ENCODE results near the gene RAB7B.
A peak's percentile ranks its signal among the peaks of the same experiment; 100 is the strongest.
"Not testable (repeated sequence)": the region's sequence is repeated elsewhere in the genome, so short reads cannot be mapped to it uniquely, and the experiment has no call there.

RAB7B gene

GRCh38 chr1:206002871-206003801 lies at the start of gene RAB7B:
Gene RAB7B, minus strand, starts transcription at chr1:206003395. Its CDS starts 9,260 bp downstream, at chr1:205994135.
- no peak for DNase-seq (ENCODE audit: low read depth in 2 of 2)

DNA sequence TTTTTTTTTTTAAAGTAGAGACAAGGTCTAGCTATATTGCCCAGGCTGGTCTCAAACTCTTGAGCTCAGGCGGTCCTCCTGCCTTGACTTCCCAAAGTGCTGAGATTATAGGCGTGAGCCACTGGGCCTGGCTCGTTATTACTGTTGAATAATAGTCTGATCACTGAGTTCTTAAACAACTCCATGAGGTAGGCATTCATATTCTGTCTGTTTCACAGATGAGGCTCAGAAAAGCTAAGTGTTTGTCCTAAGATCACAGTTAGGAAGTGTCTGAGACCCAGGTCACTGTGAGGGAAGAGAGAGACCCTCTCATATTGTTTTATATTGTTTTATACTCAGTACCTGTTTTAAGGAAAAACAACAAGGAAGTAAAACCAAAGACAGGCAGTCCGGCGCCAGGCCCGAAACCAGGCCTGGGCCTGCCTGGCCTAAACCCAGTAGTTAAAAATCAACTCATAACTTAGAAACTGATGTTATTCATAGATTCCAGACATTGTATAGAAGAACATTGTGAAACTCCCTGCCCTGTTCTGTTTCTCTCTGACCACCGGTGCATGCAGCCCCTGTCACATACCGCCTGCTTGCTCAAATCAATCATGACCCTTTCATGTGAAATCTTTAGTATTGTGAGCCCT lies 49.2 kb upstream of the RAB7B start:
- DNase-seq (ENCODE audit: low read depth in 2 of 2) = not testable (repeated sequence)

- peak; percentile 21 for DNase-seq (ENCODE audit: low read depth in 2 of 2)
These were observed 47.5 kb upstream of the RAB7B start for GRCh38 chr1:206050655-206051235.

- DNase-seq (ENCODE audit: low read depth in 2 of 2) = no peak
These were observed 46.9 kb upstream of the RAB7B start for GRCh38 chr1:206049919-206050600.

- DNase-seq (ENCODE audit: low read depth in 2 of 2) = no peak
These were observed 46.1 kb upstream of the RAB7B start for GRCh38 chr1:206049293-206049692.

DNA sequence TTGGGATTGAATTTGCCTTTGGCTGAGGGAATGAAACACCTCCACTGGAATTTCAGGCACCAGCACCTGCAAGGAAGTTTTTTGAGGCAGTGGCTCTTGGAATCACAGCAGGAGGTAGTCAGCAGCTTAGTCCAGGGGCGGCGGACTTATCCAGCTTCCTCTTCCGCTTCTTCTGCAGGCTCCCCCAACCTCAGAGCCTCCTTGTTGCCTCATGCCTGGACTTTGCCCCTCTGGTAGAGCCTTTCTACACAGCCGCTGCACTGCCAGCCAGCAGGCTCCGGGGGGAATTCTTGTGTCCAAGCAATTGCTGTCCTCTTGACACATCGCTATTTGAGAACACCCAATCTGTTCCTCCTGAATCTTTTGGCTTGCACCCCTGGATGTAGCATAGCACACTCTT lies 45.4 kb upstream of the RAB7B start:
- DNase-seq (ENCODE audit: low read depth in 2 of 2) = no peak

DNA sequence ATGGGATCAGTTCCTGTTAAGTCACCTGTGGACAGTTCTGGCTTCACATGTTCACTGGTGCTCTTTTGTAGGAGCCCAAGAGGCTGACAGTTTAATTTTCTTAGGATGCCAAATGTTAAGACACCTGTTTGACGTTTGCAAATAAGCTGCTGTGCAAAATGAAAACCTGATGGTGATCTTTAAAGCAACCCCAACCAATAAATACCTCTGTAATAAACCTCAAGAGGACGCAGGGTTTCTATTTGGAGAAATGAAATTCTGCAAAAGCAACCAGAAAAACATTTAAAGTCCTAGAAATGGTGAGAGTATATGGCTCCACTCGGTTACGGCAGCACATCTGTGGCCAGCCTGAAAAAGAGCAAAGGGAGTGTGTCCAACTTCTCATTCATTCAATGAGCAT lies 44.1 kb upstream of the RAB7B start:
- no peak for DNase-seq (ENCODE audit: low read depth in 2 of 2)

GRCh38 chr1:206041640-206042039 lies 38.4 kb upstream of the RAB7B start:
- DNase-seq (ENCODE audit: low read depth in 2 of 2) = no peak

DNA sequence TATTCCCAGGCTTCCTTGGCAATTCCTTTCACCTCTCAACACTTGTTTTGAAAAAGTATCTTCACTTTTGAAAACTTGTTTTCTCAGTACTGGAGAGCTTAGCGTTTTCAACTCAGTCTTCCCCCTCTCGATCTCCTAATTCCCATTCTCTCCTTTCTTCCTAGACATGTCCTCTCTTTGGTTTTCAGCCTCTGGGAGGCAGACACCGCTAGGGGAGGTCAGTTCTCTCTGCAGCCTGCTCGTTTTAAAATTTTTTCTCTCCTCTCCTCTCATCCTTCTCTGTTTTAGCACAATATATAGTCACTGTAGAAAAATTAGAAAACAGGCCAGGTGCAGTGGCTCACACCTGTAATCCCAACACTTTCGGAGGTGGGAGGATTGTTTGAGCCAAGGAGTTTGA lies 37.1 kb upstream of the RAB7B start:
- no peak for DNase-seq (ENCODE audit: low read depth in 2 of 2)

DNA sequence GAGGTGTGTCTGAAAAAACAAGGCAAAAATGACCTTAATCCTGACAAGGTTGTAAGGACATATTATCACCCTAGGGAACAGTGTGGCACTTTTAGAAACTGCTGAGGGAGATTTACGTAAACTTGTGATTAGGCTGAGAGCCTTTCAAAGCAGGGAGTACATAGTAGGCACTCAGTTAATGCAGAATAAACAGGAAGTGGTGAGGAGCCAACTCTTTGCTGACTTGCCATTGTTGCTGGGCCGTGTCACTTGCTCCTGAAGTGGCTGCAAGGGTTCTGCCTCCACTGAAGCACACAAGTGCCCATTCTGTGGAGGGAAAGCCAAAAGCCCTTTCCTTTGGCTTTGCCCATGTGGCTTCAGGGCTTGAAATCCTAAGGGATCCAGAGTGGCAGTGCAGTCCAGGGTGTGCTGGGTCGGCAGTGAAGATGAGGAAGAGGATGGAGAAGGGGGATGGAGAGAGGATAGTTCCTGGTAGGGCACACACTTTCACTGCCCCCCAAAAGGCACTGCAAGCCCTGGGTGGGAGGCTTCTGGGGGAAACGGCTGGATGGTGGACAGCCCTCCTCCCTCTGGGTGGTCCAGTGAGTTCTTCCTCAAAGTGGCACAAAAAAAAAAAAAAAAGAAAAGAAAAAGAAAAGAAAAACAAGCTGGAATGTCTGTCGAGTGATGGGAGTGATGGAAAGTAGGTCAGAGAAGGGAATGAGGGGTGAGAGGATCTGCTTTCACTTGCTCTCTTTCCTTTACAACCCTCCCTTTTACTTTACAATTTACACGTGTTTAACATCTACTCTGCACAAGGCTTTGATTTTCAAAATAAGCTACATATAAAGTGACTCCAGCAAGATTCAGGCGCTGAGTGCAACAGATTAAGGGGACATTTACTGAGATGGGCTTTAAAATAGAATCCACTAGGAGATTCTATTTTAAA lies 36.1 kb upstream of the RAB7B start:
- DNase-seq (ENCODE audit: low read depth in 2 of 2) = no peak

DNA sequence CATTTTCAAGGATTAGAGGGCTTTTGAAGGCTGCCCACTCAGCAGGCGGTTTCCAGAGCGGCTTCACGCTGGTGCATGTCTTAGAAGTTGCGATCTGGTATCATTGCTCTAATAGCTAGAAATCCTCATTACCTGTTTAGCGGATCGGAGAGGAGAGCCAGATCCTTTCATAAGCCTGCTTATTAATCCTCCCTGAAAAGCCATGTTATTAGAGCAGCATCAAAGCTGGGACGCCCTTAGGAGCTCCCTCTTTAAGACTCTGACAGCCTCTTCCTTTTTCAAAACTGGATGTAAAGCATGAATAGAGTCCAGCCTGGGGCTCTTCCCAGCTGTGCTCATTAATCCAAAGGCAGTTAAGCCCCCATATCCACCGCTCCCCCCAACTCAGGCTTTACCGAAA lies 34.4 kb upstream of the RAB7B start:
- no peak for DNase-seq (ENCODE audit: low read depth in 2 of 2)

- DNase-seq (ENCODE audit: low read depth in 2 of 2) = no peak
These were observed 33.7 kb upstream of the RAB7B start for GRCh38 chr1:206036663-206037455.

DNA sequence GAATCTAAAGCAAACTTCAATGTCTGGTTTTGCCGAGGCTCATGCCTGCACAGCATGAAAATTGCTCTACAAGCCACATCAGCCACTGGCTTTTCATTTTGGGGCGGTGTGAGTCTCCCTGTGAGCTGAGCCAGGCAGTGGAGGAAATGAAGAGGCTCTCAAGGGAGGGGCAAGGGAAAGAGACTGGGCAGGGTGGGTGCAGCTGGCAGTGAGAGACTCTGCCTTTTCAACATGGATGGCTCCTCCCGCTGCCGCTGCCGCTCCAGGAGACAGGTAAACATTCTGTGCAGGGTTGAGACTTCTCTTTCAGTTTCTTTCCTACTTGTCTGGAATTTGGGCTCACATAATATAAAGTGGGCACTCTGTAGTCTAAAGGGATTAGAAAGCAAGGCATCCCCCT lies 31.8 kb upstream of the RAB7B start:
- no peak for DNase-seq (ENCODE audit: low read depth in 2 of 2)

DNA sequence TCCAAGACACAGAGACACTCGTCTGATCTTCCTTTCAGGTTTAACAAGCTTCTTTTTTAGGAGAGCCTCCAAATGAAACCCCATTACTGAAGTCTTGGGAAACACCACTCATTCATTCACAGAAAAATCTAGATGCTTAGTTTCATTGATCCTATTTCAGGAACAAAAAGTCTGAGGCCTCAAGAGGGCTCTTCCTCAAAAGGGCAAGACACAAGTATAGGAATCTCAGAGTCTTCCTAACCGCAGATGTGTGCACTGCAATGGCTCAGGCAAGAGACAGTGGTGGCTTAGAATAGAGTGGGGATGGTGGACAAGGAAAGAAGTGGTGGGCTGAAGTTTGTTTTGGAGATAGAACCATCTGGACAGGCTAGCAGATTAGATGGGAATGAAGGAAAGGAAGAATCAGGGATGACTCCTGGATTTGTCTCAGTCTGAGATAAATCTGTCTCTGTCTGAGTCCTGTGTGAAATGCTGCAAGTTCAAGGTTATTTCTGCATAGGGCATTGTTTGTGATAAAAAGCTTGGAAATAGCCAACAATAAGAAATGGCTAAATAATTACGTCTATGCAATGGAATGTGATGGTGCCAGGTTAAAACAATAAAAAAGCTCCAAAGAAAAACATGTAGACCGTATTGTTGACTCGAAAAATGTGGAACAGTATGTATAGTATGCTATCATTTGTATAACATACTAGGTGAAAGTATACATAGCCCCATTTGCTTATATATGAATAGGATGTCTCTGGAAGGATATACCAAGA lies 29.4 kb upstream of the RAB7B start:
- no peak for DNase-seq (ENCODE audit: low read depth in 2 of 2)

DNA sequence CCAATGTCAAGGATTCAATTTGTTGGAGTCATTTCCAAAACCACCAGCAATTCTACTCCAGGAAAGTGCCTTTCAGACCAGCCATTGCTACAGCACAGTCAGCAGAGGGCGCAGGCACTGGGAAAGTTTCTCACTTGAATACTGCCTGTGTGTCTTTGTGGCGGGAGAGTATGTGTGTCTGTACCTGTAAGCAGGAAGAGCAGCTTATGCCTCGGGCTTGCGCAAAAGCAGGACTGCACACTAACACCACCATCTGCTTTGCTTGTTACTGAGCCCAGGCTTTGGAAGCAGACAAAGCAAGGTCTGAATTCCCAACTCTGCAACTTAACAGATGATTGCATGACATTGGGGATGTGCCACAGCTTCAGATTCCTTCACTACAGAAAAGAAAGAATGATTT lies 27.5 kb upstream of the RAB7B start:
- DNase-seq (ENCODE audit: low read depth in 2 of 2) = peak; percentile 43 to 58

GRCh38 chr1:206030191-206030590 lies 27.0 kb upstream of the RAB7B start:
- DNase-seq (ENCODE audit: low read depth in 2 of 2) = no peak

DNA sequence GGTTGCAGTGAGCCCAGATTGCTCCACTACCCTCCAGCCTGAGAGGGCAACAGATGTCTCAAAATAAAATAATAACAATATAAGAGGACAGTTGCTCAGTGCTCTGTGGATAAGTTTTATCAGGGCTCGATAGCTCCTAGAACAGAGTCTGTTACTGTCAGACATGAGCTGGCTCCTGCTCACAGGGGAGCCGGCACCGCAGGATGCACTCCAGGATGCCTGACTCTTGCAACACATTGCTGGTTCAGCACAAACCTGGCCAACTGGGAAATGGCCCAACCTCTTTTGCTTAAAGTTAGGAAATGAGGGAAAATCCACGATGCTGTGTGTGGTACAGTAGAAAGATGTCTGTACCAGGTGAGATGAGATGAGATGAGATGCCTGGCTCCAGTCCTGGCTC lies 26.3 kb upstream of the RAB7B start:
- no peak for DNase-seq (ENCODE audit: low read depth in 2 of 2)

DNA sequence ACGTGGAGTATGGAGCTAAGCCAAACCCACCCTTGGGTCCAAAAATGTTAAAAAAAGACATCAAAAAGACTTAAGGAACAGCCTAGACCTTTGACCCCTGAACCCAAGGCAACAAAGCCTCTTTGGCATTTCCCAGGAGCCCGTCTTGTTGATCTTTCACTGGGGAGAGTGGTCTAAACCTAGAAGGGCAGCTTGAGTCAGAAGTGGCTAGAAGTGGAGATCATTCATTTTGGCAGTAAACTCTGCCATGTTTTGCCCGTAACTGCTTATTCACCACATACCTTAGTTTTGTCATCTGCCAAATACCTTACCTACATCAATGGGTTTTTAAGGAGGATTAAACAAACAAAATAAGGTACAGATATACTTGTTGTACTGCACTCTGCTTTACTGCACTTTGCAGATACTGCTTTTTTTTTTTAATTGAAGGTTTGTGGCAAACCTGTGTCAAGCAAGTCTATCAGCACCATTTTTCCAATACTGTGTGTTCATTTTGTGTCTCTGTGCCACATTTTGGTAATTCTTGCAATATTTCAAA lies 22.2 kb upstream of the RAB7B start:
- DNase-seq (ENCODE audit: low read depth in 2 of 2) = no peak

GRCh38 chr1:206023695-206024094 lies 20.5 kb upstream of the RAB7B start, which contains the start of gene CTSE:
Gene CTSE, minus strand, starts transcription at chr1:206023895. Its CDS starts 104 bp downstream, at chr1:206023791.
- DNase-seq (ENCODE audit: low read depth in 2 of 2) = no peak

Data from stimulated activated CD4-positive, alpha-beta T cell treated with anti-CD3 and anti-CD28 coated beads, Interleukin-1b, Interleukin-23, amount 100 ng/mL, for 4 hours (primary cell).